Ovary (tissue), 9 donors: ENCODE results near the gene SYVN1. TPM values are rescaled to one million over a fixed set of nuclear protein-coding genes. Genes with fewer than 3 reads are reported as not detected.

Source experiments
- DNase-seq, 5 donors: peaks; one replicate each; pipeline ENCODE4 v3.0.0-alpha.2; 2019 to 2020
- H3K27ac ChIP-seq, 2 donors: fragments of 200-600 bp; one replicate each; pipeline versions ENCODE4 v1.5.1 to v1.8.0; 2019 to 2022
- H3K27me3 ChIP-seq: fragments of 200-600 bp; one replicate; pipeline ENCODE4 v1.8.0; 2022
- H3K36me3 ChIP-seq: fragments of 200-600 bp; sonication (generic); one replicate; pipeline ENCODE4 v1.5.1; 2019
- H3K4me1 ChIP-seq: one replicate; pipeline ENCODE4 v1.8.1; 2013; ENCODE audit warnings: mild to moderate bottlenecking, moderate library complexity; ENCODE audit not compliant: insufficient read depth
- H3K4me3 ChIP-seq: fragments of 200-600 bp; sonication (generic); one replicate; pipeline ENCODE4 v1.5.1; 2017
- H3K9me3 ChIP-seq, 2 donors: fragments of 200-600 bp in 1 of 2; sonication (generic) in 1 of 2; one replicate each; pipeline versions ENCODE4 v1.5.1 to v1.8.1; 2013 to 2019; ENCODE audit warnings: mild to moderate bottlenecking in 1 of 2, moderate library complexity in 1 of 2
- EP300 ChIP-seq: sonication (generic); formaldehyde crosslinking; IDR thresholded peaks from one replicate; pipeline ENCODE4 v1.6.1; 2017; ENCODE audit warnings: antibody characterized with exemption
- POLR2A ChIP-seq: fragments of 450-650 bp; IDR thresholded peaks from one replicate; pipeline ENCODE4 v1.6.1; 2017; ENCODE audit warnings: antibody characterized with exemption, mild to moderate bottlenecking, moderate library complexity
- WGBS, 3 donors: extraction: QIAGEN DNeasy Blood & Tissue Kit in 1 of 3; methylation state at CpG; one replicate each; pipeline versions ENCODE4 v1.1.5 to v1.1.7; 2013 to 2017; 5-methylcytosine and 5-hydroxymethylcytosine counted together
- intact Hi-C, 4 donors: fragments of 100-400 bp; cut with DNase I; formaldehyde crosslinking; loops; one replicate each; pipeline versions ENCODE4 v1.11.0 to v1.15.1; 2022 to 2023
- polyA plus RNA-seq, 2 donors: library from polyadenylated mRNA; stranded (reverse); fragments of 200-250 nt in 1 of 2; fragments of 350-450 nt in 1 of 2; fragmentation: Illumina TruSeq in 1 of 2; extraction: RNeasy Lipid Tissue Mini Kit (QIAGEN cat#74804) in 1 of 2; gene quantifications; one replicate each; pipeline ENCODE4 v1.2.3, GENCODE V29; 2013 to 2014
- total RNA-seq, 7 donors: library from RNA; depleted of rRNA in 2 of 7; stranded (reverse); fragments of >200 nt in 2 of 7; fragmentation: NEBNext Ultra II Directional in 3 of 7; extraction: Animal tissue kit (Norgen Biotek cat#: 25700) in 3 of 7; gene quantifications; one replicate each; pipeline versions ENCODE4 v1.1.0 to v1.2.4, GENCODE V29; 2016 to 2023
- TF ChIP-seq, protein P1 (sequence below), 3 donors: fragments of 450-650 bp in 2 of 3; fragments of 200-600 bp in 1 of 3; IDR thresholded peaks; one replicate each; pipeline versions ENCODE4 v1.5.1 to v1.8.0; 2016 to 2022; ENCODE audit warnings: antibody characterized with exemption in 3 of 3, mild to moderate bottlenecking in 1 of 3
- donor health status: DM: no; HTN: no; CAD: no; lungs with moderate emphysema.
- donor health status: DM: no; HTN: no; CAD: no.
- donor health status: Bipolar disorder and iron deficiency.
- donor health status: DM: yes; HTN: yes; CAD: no.
- donor health status: DM: no; HTN: no; CAD: no.
- donor health status: DM: yes; HTN: yes; CAD: no.

The SYVN1 gene
- total and polyA plus RNA-seq, 9 donors = 21.1 to 73.0 (median 53.3) TPM

DNA sequence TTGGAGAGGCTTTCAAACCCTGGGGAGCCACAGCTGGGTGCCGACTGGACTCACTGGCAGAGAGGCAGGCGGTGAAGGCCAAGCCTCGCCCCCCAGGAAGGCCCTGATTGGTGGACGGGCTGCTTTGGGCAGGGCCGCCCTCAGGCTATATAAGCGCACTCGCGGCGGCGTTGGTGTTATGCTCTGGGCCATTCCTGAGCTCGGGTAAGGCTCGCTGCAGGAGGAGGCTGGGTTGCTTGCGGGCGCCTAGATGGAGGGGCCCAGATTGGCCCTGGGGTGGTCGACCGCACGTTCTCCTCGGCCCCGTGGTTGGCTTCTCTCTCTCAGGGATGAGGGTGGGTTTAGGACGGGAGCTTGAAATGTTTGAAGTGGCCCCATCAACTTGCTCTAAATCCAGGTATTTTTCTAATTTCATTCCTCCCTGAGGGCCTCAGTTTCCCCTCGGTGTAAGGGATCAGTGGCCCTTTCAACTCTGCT is 35.8 kb upstream of the SYVN1 start, which contains the start of gene SPDYC:
SPDYC (plus strand) TSS at position 176 of the 477 bp plus-strand sequence. CDS start 1,125 bp downstream, outside the sequence.
- Histone ChIP-seq H3K27me3 (no peaks in the 10 kb centered on the region), H3K36me3 (no peaks in the 10 kb centered on the region), H3K4me1 (peaks cover 3% of the 10 kb centered on the region), H3K9me3 (no peaks in the 10 kb centered on the region), H3K4me3 (no peak within 1 kb of the TSS), H3K27ac (no peak within 1 kb of the TSS)
- TF ChIP-seq EP300 (no peak), POLR2A (no peak)
- TF ChIP-seq, protein P1, sequence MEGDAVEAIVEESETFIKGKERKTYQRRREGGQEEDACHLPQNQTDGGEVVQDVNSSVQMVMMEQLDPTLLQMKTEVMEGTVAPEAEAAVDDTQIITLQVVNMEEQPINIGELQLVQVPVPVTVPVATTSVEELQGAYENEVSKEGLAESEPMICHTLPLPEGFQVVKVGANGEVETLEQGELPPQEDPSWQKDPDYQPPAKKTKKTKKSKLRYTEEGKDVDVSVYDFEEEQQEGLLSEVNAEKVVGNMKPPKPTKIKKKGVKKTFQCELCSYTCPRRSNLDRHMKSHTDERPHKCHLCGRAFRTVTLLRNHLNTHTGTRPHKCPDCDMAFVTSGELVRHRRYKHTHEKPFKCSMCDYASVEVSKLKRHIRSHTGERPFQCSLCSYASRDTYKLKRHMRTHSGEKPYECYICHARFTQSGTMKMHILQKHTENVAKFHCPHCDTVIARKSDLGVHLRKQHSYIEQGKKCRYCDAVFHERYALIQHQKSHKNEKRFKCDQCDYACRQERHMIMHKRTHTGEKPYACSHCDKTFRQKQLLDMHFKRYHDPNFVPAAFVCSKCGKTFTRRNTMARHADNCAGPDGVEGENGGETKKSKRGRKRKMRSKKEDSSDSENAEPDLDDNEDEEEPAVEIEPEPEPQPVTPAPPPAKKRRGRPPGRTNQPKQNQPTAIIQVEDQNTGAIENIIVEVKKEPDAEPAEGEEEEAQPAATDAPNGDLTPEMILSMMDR (IDR thresholded peaks at IDR 0.05) = no peak
- intact Hi-C loops = no loop called here
- no peak for DNase-seq
- 92 to 93% (median 92%) methylated on average over 21 of the region's 21 CpGs for WGBS, 3 donors

GRCh38 chr11:65169164-65169641 is 34.9 kb upstream of the SYVN1 start:
- no peak overlapping the region for H3K27ac ChIP-seq

DNA sequence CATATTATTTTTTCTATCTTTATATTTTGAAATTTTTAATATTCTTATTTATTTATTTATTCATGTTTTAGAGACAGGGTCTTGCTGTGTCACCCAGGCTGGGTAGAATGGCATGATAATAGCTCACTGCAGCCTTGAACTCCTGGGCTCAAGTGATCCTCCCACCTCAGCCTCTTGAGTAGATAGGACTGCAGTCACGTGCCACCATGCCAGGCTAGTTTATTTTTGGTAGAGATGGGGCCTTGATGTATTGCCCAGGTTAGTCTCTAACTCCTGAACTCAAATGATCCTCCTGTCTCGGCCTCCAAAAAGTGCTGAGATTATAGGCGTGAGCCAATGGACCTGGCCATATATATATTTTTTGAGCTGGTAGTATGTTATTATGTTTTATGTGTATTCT is 33.3 kb upstream of the SYVN1 start:
- H3K4me3 ChIP-seq = no peak overlapping the region
- H3K9me3 ChIP-seq = no peaks in the 10 kb centered on the region
- peak in 1 of 5 donors; percentile 9 for DNase-seq
- no peak overlapping the region for H3K27ac ChIP-seq
- WGBS, 3 donors = 86 to 93% (median 89%) methylated on average over 3 of the region's 3 CpGs
- H3K36me3 ChIP-seq = no peaks in the 10 kb centered on the region
- peaks cover 3% of the 10 kb centered on the region for H3K4me1 ChIP-seq
- intact Hi-C loops = no loop called here
- no peaks in the 10 kb centered on the region for H3K27me3 ChIP-seq
- TF ChIP-seq, protein P1 (IDR thresholded peaks at IDR 0.05) = no peak
- TF ChIP-seq EP300 = no peak
- TF ChIP-seq POLR2A = no peak

More at GRCh38 chr11:65169164-65169641, 34.9 kb upstream of the SYVN1 start:
- Histone ChIP-seq H3K9me3 (no peaks in the 10 kb centered on the region), H3K36me3 (no peaks in the 10 kb centered on the region), H3K27me3 (no peaks in the 10 kb centered on the region), H3K4me3 (no peak overlapping the region), H3K4me1 (peaks cover 3% of the 10 kb centered on the region)
- TF ChIP-seq POLR2A (no peak), EP300 (no peak)
- 41 to 61% (median 48%) methylated on average over 11 of the region's 11 CpGs for WGBS, 3 donors
- intact Hi-C loops = no loop called here
- no peak for DNase-seq

DNA sequence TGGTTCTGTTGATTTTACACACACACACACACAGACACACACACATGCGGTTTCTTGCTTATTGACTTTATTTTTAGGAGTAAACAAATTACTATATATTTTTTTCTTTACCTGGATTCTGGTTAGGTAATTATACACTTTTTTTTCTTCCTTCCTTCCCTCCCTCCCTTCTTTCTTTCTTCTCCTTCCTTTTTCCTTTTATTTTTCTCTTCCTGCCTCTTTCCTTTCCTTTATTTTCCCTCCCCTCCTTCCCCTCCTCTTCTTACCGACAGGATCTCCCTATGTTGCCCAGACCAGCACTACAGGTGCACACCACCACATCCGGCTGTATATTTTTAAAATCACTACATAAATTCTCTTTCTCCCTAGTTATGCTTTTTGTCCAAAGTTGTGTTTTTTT is 32.6 kb upstream of the SYVN1 start:
- TF ChIP-seq POLR2A (no peak), EP300 (no peak)
- TF ChIP-seq, protein P1 (IDR thresholded peaks at IDR 0.05) = no peak
- WGBS, 3 donors = 86 to 90% (median 89%) methylated on average over 3 of the region's 3 CpGs

More for the DNA sequence above, 32.6 kb upstream of the SYVN1 start:
- Histone ChIP-seq H3K27ac (no peak overlapping the region), H3K36me3 (no peaks in the 10 kb centered on the region), H3K4me3 (no peak overlapping the region), H3K9me3 (no peaks in the 10 kb centered on the region), H3K27me3 (no peaks in the 10 kb centered on the region), H3K4me1 (peaks cover 3% of the 10 kb centered on the region)
- no peak for DNase-seq
- intact Hi-C loops = no loop called here
